Gastrocnemius medialis (tissue), 4 donors: ENCODE data around the gene NR1H2.

Experiments
- POLR2A ChIP-seq, 2 donors: fragments of 450-650 bp; IDR thresholded peaks; one replicate each; pipeline ENCODE4 v1.6.1; 2017; ENCODE audit warnings: antibody characterized with exemption in 2 of 2, mild to moderate bottlenecking in 2 of 2, moderate library complexity in 2 of 2
- TF ChIP-seq, protein P1 (sequence below), 5 experiments: fragments of 450-650 bp in 3 of 5; fragments of 200-600 bp in 2 of 5; sonication (generic) in 2 of 5; IDR thresholded peaks in 4 of 5; conservative IDR thresholded peaks in 1 of 5; 1 replicate in 4 of 5; 2 replicates in 1 of 5; pipeline ENCODE4 v1.5.1; 2016 to 2019; ENCODE audit warnings: antibody characterized with exemption in 5 of 5, mild to moderate bottlenecking in 3 of 5, moderate library complexity in 3 of 5

DNA sequence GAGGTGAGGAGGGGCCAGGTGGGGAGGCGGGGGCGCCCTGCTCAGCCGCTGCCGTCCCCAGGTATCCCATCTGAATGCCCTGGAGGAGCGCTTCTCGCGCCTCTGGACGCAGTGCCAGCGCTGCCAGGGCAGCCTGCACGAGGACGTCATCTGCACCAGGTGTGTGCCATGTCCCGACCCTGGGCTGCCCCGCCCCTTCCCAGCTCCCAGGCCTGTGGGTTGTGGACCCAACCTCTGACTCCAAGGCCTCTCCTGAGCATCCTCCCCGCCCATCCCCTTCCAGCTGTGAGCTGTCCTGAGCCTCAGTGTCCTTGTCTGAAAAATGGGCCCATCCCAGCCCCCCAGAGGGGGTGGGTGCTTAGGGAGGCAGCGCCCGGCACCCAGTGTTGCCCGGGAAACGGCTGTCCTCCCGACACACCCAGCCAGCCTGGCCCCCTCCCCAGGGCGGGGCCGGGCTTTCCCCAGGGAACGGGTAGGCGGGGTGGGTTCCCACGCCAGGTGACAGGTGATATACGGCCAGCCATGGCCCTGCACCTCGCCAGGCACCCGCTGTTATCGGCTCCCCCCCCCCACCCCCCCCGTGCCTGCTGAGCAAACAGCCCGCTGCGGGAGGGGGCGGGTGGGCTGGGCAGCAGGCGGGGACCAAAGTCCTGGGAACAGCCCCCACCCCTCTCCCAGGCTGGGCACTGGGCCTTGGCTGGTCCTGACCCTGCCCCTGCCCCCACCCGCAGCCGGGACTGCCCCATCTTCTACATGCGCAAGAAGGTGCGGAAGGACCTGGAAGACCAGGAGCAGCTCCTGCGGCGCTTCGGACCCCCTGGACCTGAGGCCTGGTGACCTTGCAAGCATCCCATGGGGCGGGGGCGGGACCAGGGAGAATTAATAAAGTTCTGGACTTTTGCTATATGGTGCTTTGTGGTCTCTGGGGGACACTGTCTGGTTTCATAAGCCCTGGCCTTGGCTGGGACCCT lies 41.1 kb downstream of the NR1H2 start:
- TF ChIP-seq, protein P1, sequence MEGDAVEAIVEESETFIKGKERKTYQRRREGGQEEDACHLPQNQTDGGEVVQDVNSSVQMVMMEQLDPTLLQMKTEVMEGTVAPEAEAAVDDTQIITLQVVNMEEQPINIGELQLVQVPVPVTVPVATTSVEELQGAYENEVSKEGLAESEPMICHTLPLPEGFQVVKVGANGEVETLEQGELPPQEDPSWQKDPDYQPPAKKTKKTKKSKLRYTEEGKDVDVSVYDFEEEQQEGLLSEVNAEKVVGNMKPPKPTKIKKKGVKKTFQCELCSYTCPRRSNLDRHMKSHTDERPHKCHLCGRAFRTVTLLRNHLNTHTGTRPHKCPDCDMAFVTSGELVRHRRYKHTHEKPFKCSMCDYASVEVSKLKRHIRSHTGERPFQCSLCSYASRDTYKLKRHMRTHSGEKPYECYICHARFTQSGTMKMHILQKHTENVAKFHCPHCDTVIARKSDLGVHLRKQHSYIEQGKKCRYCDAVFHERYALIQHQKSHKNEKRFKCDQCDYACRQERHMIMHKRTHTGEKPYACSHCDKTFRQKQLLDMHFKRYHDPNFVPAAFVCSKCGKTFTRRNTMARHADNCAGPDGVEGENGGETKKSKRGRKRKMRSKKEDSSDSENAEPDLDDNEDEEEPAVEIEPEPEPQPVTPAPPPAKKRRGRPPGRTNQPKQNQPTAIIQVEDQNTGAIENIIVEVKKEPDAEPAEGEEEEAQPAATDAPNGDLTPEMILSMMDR (IDR thresholded peaks at IDR 0.05 in 4 of 5, conservative IDR thresholded peaks at IDR 0.05 in 1 of 5), result no peak
- no peak for TF ChIP-seq POLR2A (IDR thresholded peaks at IDR 0.05)
